BJ (cell line): ENCODE measurements around the gene ALDH1L1. TPM values are rescaled to one million over a fixed set of nuclear protein-coding genes. Genes with fewer than 3 reads are reported as not detected.

Source experiments
- CTCF ChIA-PET: fragments of 350-600 bp; formaldehyde crosslinking; extraction: SDS; loops from one replicate; lab custom pipeline; 2021; ENCODE audit warnings: antibody characterized with exemption, inconsistent platforms; lab: Yijun Ruan, JAX
- POLR2A ChIA-PET: fragments of 300-600 bp; sonication (Branson Sonifier 250); formaldehyde crosslinking; extraction: SDS; loops from one replicate; lab custom pipeline; 2021; ENCODE audit warnings: antibody characterized with exemption; lab: Charles Lee
- DNase-seq: peaks from one replicate; pipeline ENCODE4 v3.0.0-alpha.2; 2011; ENCODE audit warnings: low read depth
- H3K27me3 ChIP-seq: 2 replicates; pipeline ENCODE4 v1.6.0; 2011; ENCODE audit warnings: low read length; ENCODE audit not compliant: control insufficient read depth, insufficient read depth
- H3K36me3 ChIP-seq: 2 replicates; pipeline ENCODE4 v1.5.1; 2011; ENCODE audit warnings: low read length; ENCODE audit not compliant: control insufficient read depth, insufficient read depth
- H3K4me3 ChIP-seq: 2 replicates; pipeline ENCODE4 v1.5.1; 2011; ENCODE audit warnings: low read depth, mild to moderate bottlenecking, control low read depth, low read length
- polyA plus RNA-seq: library from polyadenylated mRNA; depleted of rRNA; stranded (reverse); fragments of >200 nt; gene quantifications from 2 replicates; pipeline ENCODE4 v1.2.3, GENCODE V29; 2011
- TF ChIP-seq, protein P1 (sequence below): IDR thresholded peaks from 2 replicates; pipeline ENCODE4 v1.5.1; 2011; ENCODE audit warnings: low read depth, mild to moderate bottlenecking, control low read depth, inconsistent platforms, low read length, moderate library complexity; ENCODE audit not compliant: insufficient read depth

The ALDH1L1 gene
- polyA plus RNA-seq, 1 experiment: 0.37 TPM

DNA sequence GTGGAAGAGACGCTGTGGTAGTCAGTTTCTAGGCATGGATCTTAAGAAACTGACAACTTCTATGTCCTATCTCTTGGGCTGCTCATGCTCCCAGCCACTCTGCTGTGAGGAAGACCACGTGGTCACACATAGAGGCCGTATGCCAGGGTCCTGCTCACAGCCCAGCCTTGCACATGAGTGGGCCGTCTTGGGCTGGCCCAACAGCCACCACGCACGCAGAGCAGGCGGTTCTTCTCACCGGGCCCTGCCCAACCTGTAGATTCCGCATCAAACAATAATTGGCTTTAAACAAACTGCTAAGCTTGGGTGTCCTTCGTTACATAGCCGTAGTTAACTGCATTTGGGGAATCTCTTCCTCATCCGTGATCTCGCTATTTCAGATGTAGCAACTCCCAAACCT lies 122.5 kb downstream of the ALDH1L1 start:
- TF ChIP-seq, protein P1, sequence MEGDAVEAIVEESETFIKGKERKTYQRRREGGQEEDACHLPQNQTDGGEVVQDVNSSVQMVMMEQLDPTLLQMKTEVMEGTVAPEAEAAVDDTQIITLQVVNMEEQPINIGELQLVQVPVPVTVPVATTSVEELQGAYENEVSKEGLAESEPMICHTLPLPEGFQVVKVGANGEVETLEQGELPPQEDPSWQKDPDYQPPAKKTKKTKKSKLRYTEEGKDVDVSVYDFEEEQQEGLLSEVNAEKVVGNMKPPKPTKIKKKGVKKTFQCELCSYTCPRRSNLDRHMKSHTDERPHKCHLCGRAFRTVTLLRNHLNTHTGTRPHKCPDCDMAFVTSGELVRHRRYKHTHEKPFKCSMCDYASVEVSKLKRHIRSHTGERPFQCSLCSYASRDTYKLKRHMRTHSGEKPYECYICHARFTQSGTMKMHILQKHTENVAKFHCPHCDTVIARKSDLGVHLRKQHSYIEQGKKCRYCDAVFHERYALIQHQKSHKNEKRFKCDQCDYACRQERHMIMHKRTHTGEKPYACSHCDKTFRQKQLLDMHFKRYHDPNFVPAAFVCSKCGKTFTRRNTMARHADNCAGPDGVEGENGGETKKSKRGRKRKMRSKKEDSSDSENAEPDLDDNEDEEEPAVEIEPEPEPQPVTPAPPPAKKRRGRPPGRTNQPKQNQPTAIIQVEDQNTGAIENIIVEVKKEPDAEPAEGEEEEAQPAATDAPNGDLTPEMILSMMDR: no peak
- DNase-seq: no peak
- H3K4me3 ChIP-seq: no peak overlapping the region
- ChIA-PET CTCF (interaction anchor here (0.6 to 1.3 kb wide), 3 partner anchors 10 to 40 kb away, joined by 3 to 4 read pairs (median 3); no protein-coding TSS in a partner anchor), POLR2A (no interaction called here)
- H3K27me3 ChIP-seq: no peaks in the 10 kb centered on the region
- H3K36me3 ChIP-seq: no peaks in the 10 kb centered on the region; the same call in 1 of the 2 replicates

DNA sequence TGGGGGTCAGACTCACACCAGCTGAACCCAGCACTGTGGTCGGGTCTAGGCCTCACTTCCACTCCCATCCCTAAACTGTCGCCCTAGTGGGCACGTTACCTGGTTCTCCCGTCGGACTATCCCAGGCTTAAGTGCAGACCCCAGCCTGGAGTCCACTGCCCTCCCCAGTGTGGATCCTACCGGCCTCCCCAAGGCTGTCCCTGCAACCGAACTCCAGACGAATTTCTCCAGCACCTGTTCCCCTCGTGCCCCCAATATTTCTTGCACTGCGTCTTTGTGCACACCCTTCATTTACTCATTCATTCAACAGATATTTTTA lies 122.9 kb downstream of the ALDH1L1 start:
- CTCF ChIA-PET: interaction anchor here (1.3 kb wide), 1 partner anchor 11 kb away, joined by 4 read pairs; no protein-coding TSS in a partner anchor
- no peaks in the 10 kb centered on the region; the same call in 1 of the 2 replicates for H3K36me3 ChIP-seq
- TF ChIP-seq, protein P1: no peak
- H3K4me3 ChIP-seq: no peak overlapping the region
- POLR2A ChIA-PET: no interaction called here
- DNase-seq: no peak
- no peaks in the 10 kb centered on the region for H3K27me3 ChIP-seq

DNA sequence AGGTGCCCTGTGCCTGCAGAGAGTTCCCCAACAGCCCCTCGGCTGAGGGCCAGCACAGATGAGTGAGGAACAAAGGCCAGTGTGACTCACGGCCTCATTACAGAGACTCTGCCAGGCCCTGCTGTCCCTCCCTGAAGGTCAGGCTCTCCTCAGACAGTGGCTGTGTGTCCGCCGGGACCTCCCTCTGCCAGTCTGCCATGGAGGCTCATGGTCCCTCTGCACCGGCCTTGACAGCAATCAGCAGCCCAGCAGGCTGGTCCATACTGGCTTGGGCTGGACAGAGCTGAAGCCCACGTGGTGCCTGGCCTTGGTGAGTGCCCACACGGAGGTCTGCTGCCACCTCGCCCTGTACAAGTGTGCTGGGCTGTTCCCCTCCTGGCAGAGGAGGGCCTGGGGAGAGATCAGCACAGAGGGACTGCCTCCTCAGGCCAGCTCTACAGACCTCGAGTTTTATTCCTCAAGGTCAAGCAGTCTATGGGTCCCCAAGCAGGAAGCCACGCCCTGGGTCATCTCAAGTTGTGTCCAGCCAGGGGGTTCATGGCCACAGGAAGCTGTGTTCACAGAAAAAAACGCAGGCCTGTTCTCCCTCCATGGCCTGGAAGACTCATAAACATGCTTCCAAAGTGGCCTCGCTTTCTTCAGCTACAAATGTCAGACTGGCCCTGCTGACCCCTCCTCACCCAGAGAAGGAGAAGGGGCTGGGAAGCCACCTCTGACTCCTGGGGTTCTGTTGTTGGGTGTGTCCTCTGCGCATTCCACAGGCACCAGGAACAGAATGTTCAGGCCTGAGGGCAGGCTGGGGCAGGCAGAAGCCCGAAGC lies 123.5 kb downstream of the ALDH1L1 start:
- Histone ChIP-seq H3K4me3 (no peak overlapping the region), H3K27me3 (no peaks in the 10 kb centered on the region), H3K36me3 (no peaks in the 10 kb centered on the region; the same call in 1 of the 2 replicates)
- no peak for DNase-seq
- ChIA-PET POLR2A (no interaction called here), CTCF (interaction anchor here (1.3 to 1.4 kb wide), 2 partner anchors 10 to 11 kb away, joined by 4 read pairs; no protein-coding TSS in a partner anchor)
- TF ChIP-seq, protein P1: no peak

DNA sequence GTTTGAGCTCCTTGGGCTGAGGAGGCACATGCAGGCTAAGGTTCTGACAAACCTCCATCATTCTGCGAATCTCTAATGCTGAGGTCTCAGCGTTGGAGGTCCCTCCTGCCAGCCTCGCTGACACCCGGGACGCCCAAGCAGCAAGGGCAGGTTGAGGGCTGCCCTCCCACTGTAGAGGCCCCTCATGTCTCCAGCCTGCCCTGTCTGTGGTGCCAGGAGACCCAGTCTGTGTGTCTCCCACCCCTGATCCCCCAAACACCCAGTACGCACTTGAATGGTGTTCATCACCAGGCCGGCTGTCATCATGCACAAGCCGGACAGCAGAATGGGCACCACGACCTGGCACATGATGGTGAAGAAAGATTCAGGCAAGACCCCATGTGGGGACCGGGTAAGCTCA lies 124.3 kb downstream of the ALDH1L1 start:
- TF ChIP-seq, protein P1: no peak
- ChIA-PET CTCF (interaction anchor here (1.4 kb wide), 1 partner anchor 9 kb away, joined by 4 read pairs; no protein-coding TSS in a partner anchor), POLR2A (no interaction called here)
- Histone ChIP-seq H3K27me3 (no peaks in the 10 kb centered on the region), H3K4me3 (no peak overlapping the region), H3K36me3 (no peaks in the 10 kb centered on the region)
- DNase-seq: no peak

DNA sequence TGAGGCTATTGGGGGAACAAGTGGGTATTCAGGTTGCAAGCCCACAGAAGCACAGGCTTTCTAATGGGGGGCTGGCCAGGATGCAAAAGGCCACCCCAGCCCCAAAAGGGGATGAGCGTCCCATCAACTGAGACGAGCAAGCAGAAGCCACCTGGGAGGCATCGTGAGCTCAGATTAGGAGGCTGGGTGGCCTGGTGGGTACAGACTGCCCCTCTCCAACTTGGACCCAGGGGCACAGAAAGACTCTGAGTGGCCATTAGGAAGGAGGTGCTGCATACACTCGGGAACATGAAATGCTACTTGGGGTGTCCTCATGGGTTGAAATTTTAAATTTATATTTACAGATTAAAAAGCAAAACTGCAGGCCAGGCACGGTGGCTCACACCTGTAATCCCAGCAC lies 125.5 kb downstream of the ALDH1L1 start:
- ChIA-PET POLR2A (no interaction called here), CTCF (no interaction called here)
- Histone ChIP-seq H3K27me3 (no peaks in the 10 kb centered on the region), H3K36me3 (no peaks in the 10 kb centered on the region; the same call in 1 of the 2 replicates), H3K4me3 (no peak overlapping the region)
- no peak for DNase-seq
- TF ChIP-seq, protein P1: no peak
